NT2/D1 (cell line): ENCODE results near the gene ARPIN.

Source experiments
- SUZ12 ChIP-seq: IDR thresholded peaks from 2 replicates; pipeline ENCODE4 v1.6.1; 2011; ENCODE audit not compliant: insufficient read length, insufficient read depth; ENCODE audit errors: extremely low read depth
- YY1 ChIP-seq: IDR thresholded peaks from 2 replicates; pipeline ENCODE4 v1.6.1; 2011; ENCODE audit not compliant: insufficient read length, insufficient read depth
- ZNF274 ChIP-seq: IDR thresholded peaks from 2 replicates; pipeline ENCODE4 v1.6.1; 2011; ENCODE audit warnings: mild to moderate bottlenecking, low read depth, low read length

DNA sequence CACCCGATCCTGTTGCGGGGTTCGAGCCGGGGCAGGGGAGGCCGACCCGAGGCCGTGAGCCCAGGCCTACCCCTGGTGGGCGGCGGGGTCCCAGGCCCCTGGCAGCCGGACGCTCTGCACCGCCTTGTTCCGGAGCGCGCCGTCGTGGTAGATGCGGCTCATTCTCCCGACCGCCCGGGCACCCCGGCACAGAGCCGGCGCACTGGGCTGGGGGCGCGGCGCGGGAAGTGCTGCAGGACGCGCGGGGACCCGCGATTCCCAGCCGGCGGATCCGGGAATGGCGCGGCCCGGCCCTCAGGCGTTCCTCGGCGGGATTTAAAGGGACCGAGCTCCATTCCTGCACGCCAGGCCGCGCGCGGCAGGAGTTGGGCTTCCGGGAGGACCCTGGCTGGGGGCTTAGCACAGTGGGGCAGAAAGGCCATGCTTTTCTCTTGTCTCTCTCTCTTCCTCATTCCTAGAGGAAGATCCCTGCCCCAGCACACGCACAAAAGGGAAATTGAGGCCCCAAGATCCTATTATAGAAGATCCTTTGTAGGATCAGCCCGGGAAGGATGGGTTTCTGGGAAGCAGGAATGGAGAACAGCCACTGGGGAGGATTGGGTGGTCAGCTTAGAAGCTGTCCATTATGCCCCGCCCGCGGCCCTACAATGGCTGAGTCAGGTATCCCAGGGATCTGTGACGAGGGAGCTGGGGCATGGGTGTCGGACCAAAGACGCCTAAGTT is at the start of gene ARPIN:
- no peak for TF ChIP-seq YY1
- no peak for TF ChIP-seq ZNF274
- no peak for TF ChIP-seq SUZ12
